GM18520 (cell line): ENCODE measurements around the gene SYDE2.

Source experiments
- ATAC-seq: cut with Tn5 transposase; IDR thresholded peaks from one replicate; pipeline ENCODE4 v1.9.1; 2021; ENCODE audit not compliant: unreplicated experiment

The SYDE2 gene

GRCh38 chr1:85133565-85134159, 67.2 kb downstream of the SYDE2 start:
- ATAC-seq = no peak

- ATAC-seq = no peak
Observed at GRCh38 chr1:85132078-85132720, 68.6 kb downstream of the SYDE2 start.

GRCh38 chr1:85128316-85128715, 72.5 kb downstream of the SYDE2 start:
- ATAC-seq = no peak

- no peak for ATAC-seq
Observed at GRCh38 chr1:85125891-85126290, 74.9 kb downstream of the SYDE2 start.

- no peak for ATAC-seq
Observed at GRCh38 chr1:85124091-85124490, 76.7 kb downstream of the SYDE2 start.

- ATAC-seq = no peak
Observed at GRCh38 chr1:85122169-85122568, 78.6 kb downstream of the SYDE2 start.

GRCh38 chr1:85121744-85122143, 79.1 kb downstream of the SYDE2 start:
- ATAC-seq = no peak

- ATAC-seq = no peak
Observed at GRCh38 chr1:85118751-85119150, 82.1 kb downstream of the SYDE2 start.

GRCh38 chr1:85116856-85117255, 84.0 kb downstream of the SYDE2 start:
- ATAC-seq = no peak

GRCh38 chr1:85115933-85116332, 84.9 kb downstream of the SYDE2 start:
- ATAC-seq = no peak

GRCh38 chr1:85111695-85112094, 89.1 kb downstream of the SYDE2 start:
- ATAC-seq = no peak

- peak; percentile 46 for ATAC-seq
Observed at GRCh38 chr1:85109475-85109874, 91.3 kb downstream of the SYDE2 start.
